Measurements from ENCODE around the gene GIPC3. TPM values are rescaled to one million over a fixed set of nuclear protein-coding genes. Genes with fewer than 3 reads are reported as not detected.

GIPC3 gene
- total RNA-seq, 4 donors from 2014 or later = 0.78 to 2.2 (median 0.97) TPM

GRCh38 chr19:3619631-3620012 lies 34.3 kb downstream of the GIPC3 start:
- intact Hi-C loops (cut with DNase I) = loop anchor here (2.0 kb wide), 2 partner anchors 43 to 75 kb away; no protein-coding TSS in a partner anchor
- peaks cover 0 to 9% of the 10 kb centered on the region in 2 donors for H3K36me3 ChIP-seq

GRCh38 chr19:3620145-3620816 lies 35.0 kb downstream of the GIPC3 start:
- WGBS, 2 donors = 84 to 88% methylated on average over 10 to 13 of the region's 19 CpGs
- peaks cover 0 to 9% of the 10 kb centered on the region in 2 donors for H3K36me3 ChIP-seq
- TF ChIP-seq POLR2A (IDR thresholded peaks at IDR 0.05) (no peak), CTCF (IDR thresholded peaks at IDR 0.05) (no peak)
- peaks cover 4 to 11% of the 10 kb centered on the region in 2 donors for H3K4me1 ChIP-seq
- H3K4me3 ChIP-seq (replicated peaks in 1 of 3) = no peak overlapping the region
- H3K27me3 ChIP-seq = no peaks in the 10 kb centered on the region
- DNase-seq = no peak
- no peak overlapping the region for H3K27ac ChIP-seq
- intact Hi-C loops (cut with DNase I) = loop anchor here (2.0 kb wide), 1 partner anchor 43 kb away; no protein-coding TSS in a partner anchor
- no peaks in the 10 kb centered on the region for H3K9me3 ChIP-seq

More at GRCh38 chr19:3619631-3620012, 34.3 kb downstream of the GIPC3 start:
- Histone ChIP-seq H3K9me3 (no peaks in the 10 kb centered on the region), H3K27ac (no peak overlapping the region), H3K4me1 (peaks cover 0 to 5% of the 10 kb centered on the region in 2 donors), H3K4me3 (replicated peaks in 1 of 3) (no peak overlapping the region), H3K27me3 (no peaks in the 10 kb centered on the region)
- WGBS, 2 donors = 90 to 95% methylated on average over 6 to 15 of the region's 17 CpGs
- no peak for DNase-seq
- TF ChIP-seq CTCF (IDR thresholded peaks at IDR 0.05) = no peak

GRCh38 chr19:3620817-3621547 lies 35.7 kb downstream of the GIPC3 start:
- Histone ChIP-seq H3K36me3 (peaks cover 0 to 9% of the 10 kb centered on the region in 2 donors), H3K4me1 (peaks cover 11 to 18% of the 10 kb centered on the region in 2 donors), H3K9me3 (no peaks in the 10 kb centered on the region), H3K27me3 (no peaks in the 10 kb centered on the region), H3K27ac (no peak overlapping the region), H3K4me3 (replicated peaks in 1 of 3) (no peak overlapping the region)
- TF ChIP-seq POLR2A (IDR thresholded peaks at IDR 0.05) (no peak), CTCF (IDR thresholded peaks at IDR 0.05) (no peak)
- intact Hi-C loops (cut with DNase I) = loop anchor here (2.0 kb wide), 1 partner anchor 42 kb away; no protein-coding TSS in a partner anchor
- WGBS, 2 donors = 81 to 84% methylated on average over 9 to 12 of the region's 24 CpGs
- no peak for DNase-seq

GRCh38 chr19:3621689-3622088 lies 36.4 kb downstream of the GIPC3 start:
- Histone ChIP-seq H3K27ac (no peak overlapping the region), H3K36me3 (peaks cover 0 to 9% of the 10 kb centered on the region in 2 donors), H3K9me3 (no peaks in the 10 kb centered on the region), H3K4me1 (peaks cover 12 to 18% of the 10 kb centered on the region in 2 donors), H3K27me3 (no peaks in the 10 kb centered on the region), H3K4me3 (replicated peaks in 1 of 3) (no peak overlapping the region)
- intact Hi-C loops (cut with DNase I) = loop anchor here (2.0 kb wide), 1 partner anchor 41 kb away; no protein-coding TSS in a partner anchor
- WGBS, 2 donors = 91 to 95% methylated on average over 10 to 15 of the region's 15 CpGs
- no peak for DNase-seq
- TF ChIP-seq POLR2A (IDR thresholded peaks at IDR 0.05) (no peak), CTCF (IDR thresholded peaks at IDR 0.05) (no peak)

GRCh38 chr19:3622224-3622623 lies 36.9 kb downstream of the GIPC3 start:
- Histone ChIP-seq H3K9me3 (no peaks in the 10 kb centered on the region), H3K4me1 (peaks cover 13 to 18% of the 10 kb centered on the region in 2 donors), H3K27ac (no peak overlapping the region), H3K4me3 (replicated peaks in 1 of 3) (no peak overlapping the region), H3K27me3 (no peaks in the 10 kb centered on the region), H3K36me3 (peaks cover 0 to 9% of the 10 kb centered on the region in 2 donors)
- TF ChIP-seq CTCF (IDR thresholded peaks at IDR 0.05) = no peak
- no peak for TF ChIP-seq POLR2A (IDR thresholded peaks at IDR 0.05)
- intact Hi-C loops (cut with DNase I) = no loop called here
- 91 to 95% methylated on average over 12 of the region's 12 CpGs for WGBS, 2 donors
- DNase-seq = no peak

Data from thyroid gland (tissue), 4 donors.